Endothelial cell of umbilical vein (primary cell): ENCODE data around the gene UNC50. TPM values are rescaled to one million over a fixed set of nuclear protein-coding genes. Genes with fewer than 3 reads are reported as not detected.

ENCODE experiments used
- BruUV-seq: library from RNA; stranded (reverse); fragments of 400-500 nt; replicated peaks from 2 replicates; lab custom pipeline; 2021; lab: Mats Ljungman, UMichigan
- CTCF ChIA-PET: fragments of 300-600, 350-600 bp; sonication (Branson Sonifier 250); formaldehyde crosslinking; loops from one replicate; lab custom pipeline; 2021; ENCODE audit warnings: antibody characterized with exemption, inconsistent platforms; lab: Charles Lee
- POLR2A ChIA-PET: fragments of 300-600, 350-600 bp; sonication (Branson Sonifier 250); formaldehyde crosslinking; loops from one replicate; lab custom pipeline; 2021; ENCODE audit warnings: antibody characterized with exemption, inconsistent platforms; lab: Charles Lee
- DNase-seq: peaks from one replicate; pipeline ENCODE4 v3.0.0-alpha.2; 2011; ENCODE audit warnings: low read depth, low spot score
- FAIRE-seq: peaks from 2 replicates; lab custom pipeline; 2011; peaks lifted over from hg19 to GRCh38; lab: Jason Lieb, UNC
- H2AFZ ChIP-seq: 2 replicates; pipeline ENCODE4 v1.6.0; 2012; ENCODE audit warnings: low read depth, low read length, control low read depth, inconsistent platforms
- H3K27ac ChIP-seq: 2 replicates; pipeline ENCODE4 v1.5.1; 2011; ENCODE audit warnings: low read depth, mild to moderate bottlenecking, control low read depth, low read length, moderate library complexity; ENCODE audit not compliant: insufficient read depth
- H3K27me3 ChIP-seq, 2 experiments: 2 replicates each; pipeline versions ENCODE4 v1.6.0 to v1.6.1; 2011; ENCODE audit warnings: low read length in 2 of 2, mixed read lengths in 1 of 2; ENCODE audit not compliant: control insufficient read depth in 2 of 2, insufficient read depth in 2 of 2
- H3K36me3 ChIP-seq, 2 experiments: 2 replicates in 1 of 2; 3 replicates in 1 of 2; pipeline ENCODE4 v1.5.1; 2011; ENCODE audit warnings: low read length in 2 of 2, mild to moderate bottlenecking in 1 of 2, moderate library complexity in 1 of 2; ENCODE audit not compliant: control insufficient read depth in 2 of 2, insufficient read depth in 2 of 2; ENCODE audit errors: extremely low read depth in 1 of 2
- H3K4me1 ChIP-seq: 3 replicates; pipeline ENCODE4 v1.5.1; 2011; ENCODE audit warnings: mild to moderate bottlenecking, low read length; ENCODE audit not compliant: control insufficient read depth, insufficient read depth; ENCODE audit errors: extremely low read depth
- H3K4me2 ChIP-seq: 2 replicates; pipeline ENCODE4 v1.6.1; 2011; ENCODE audit warnings: low read length, control low read depth, mixed read lengths; ENCODE audit not compliant: insufficient read depth
- H3K4me3 ChIP-seq, 3 experiments: fragments of 200-600 bp in 1 of 3; sonication (generic), shearing (Covaris generic) in 1 of 3; replicated peaks in 1 of 3; 2 replicates each; pipeline ENCODE4 v1.5.1; 2011 to 2016; ENCODE audit warnings: control low read depth in 3 of 3, low read length in 3 of 3, mild to moderate bottlenecking in 2 of 3, inconsistent platforms in 1 of 3, low read depth in 1 of 3, moderate library complexity in 1 of 3; ENCODE audit not compliant: insufficient read depth in 1 of 3
- H3K79me2 ChIP-seq: 2 replicates; pipeline ENCODE4 v1.6.0; 2012; ENCODE audit warnings: low read length, inconsistent platforms; ENCODE audit not compliant: control insufficient read depth, insufficient read depth
- H3K9ac ChIP-seq: replicated peaks from 2 replicates; pipeline ENCODE3; 2011; ENCODE audit warnings: low read length, control low read depth; ENCODE audit not compliant: insufficient read depth; ENCODE audit errors: extremely low read depth
- H3K9me1 ChIP-seq: replicated peaks from 3 replicates; pipeline ENCODE4 v1.6.0; 2011; ENCODE audit warnings: mild to moderate bottlenecking, low read length; ENCODE audit not compliant: control insufficient read depth, insufficient read depth; ENCODE audit errors: extremely low read depth
- H3K9me3 ChIP-seq: replicated peaks from 2 replicates; pipeline ENCODE4 v1.5.1; 2012; ENCODE audit warnings: low read length, inconsistent platforms; ENCODE audit not compliant: control insufficient read depth, insufficient read depth
- H4K20me1 ChIP-seq: replicated peaks from 2 replicates; pipeline ENCODE3; 2011; ENCODE audit warnings: mild to moderate bottlenecking, low read length; ENCODE audit not compliant: control insufficient read depth, insufficient read depth; ENCODE audit errors: extremely low read depth
- FOS ChIP-seq: IDR thresholded peaks from 2 replicates; pipeline ENCODE4 v1.6.1; 2011; ENCODE audit warnings: mild to moderate bottlenecking, low read length, moderate library complexity, borderline replicate concordance; ENCODE audit not compliant: insufficient read depth
- GATA2 ChIP-seq: IDR thresholded peaks from 2 replicates; pipeline ENCODE4 v1.7.0; 2011; ENCODE audit warnings: low read depth, mild to moderate bottlenecking, moderate library complexity, mixed read lengths, low read length; ENCODE audit not compliant: insufficient read length, insufficient read depth
- JUN ChIP-seq: IDR thresholded peaks from 2 replicates; pipeline ENCODE4 v1.6.1; 2011; ENCODE audit warnings: borderline replicate concordance, low read depth; ENCODE audit not compliant: insufficient read length, insufficient read depth
- MYC ChIP-seq: IDR thresholded peaks from one replicate; pipeline ENCODE4 v1.6.1; 2011; ENCODE audit warnings: mild to moderate bottlenecking, low read depth, low read length
- POLR2A ChIP-seq: IDR thresholded peaks from 2 replicates; pipeline ENCODE4 v1.6.1; 2012; ENCODE audit warnings: low read depth, mild to moderate bottlenecking, control low read depth, low read length
- POLR2AphosphoS5 ChIP-seq: IDR thresholded peaks from 2 replicates; pipeline ENCODE4 v1.6.1; 2012; ENCODE audit warnings: low read depth, mild to moderate bottlenecking, control low read depth, low read length, moderate library complexity; ENCODE audit not compliant: insufficient read depth
- dilution Hi-C: fragments of 300-500 bp; cut with MboI; formaldehyde crosslinking; loops from one replicate; pipeline ENCODE4 v1.15.0; 2019; ENCODE audit warnings: low sequenced_read_pairs; ENCODE audit not compliant: extremely low pct_ligation_motif_present
- intact Hi-C: fragments of 100-400 bp; cut with micrococcal nuclease; formaldehyde crosslinking; loops from one replicate; pipeline ENCODE4 v1.10.0; 2022
- polyA plus RNA-seq, 4 experiments: library from polyadenylated mRNA; depleted of rRNA in 3 of 4; stranded (reverse) in 3 of 4; unstranded in 1 of 4; fragments of >200 nt; gene quantifications; 2 replicates each; pipeline versions ENCODE4 v1.2.1 to v1.2.3, GENCODE V29; 2011 to 2012; ENCODE audit warnings: missing spikeins in 1 of 4
- total RNA-seq: library from RNA; stranded (reverse); gene quantifications from 2 replicates; pipeline ENCODE4 v1.2.3, GENCODE V29; 2021
- TF ChIP-seq, protein P1 (sequence below), 2 donors: IDR thresholded peaks; 1 replicate in 1 of 2; 2 replicates in 1 of 2; pipeline ENCODE4 v1.5.1; 2011; ENCODE audit warnings: low read length in 2 of 2, mild to moderate bottlenecking in 2 of 2, moderate library complexity in 2 of 2, control low read depth in 1 of 2, inconsistent platforms in 1 of 2, low read depth in 1 of 2; ENCODE audit not compliant: insufficient read depth in 1 of 2; ENCODE audit errors: extremely low read depth in 1 of 2

UNC50 gene
- total and polyA plus RNA-seq, 2 donors (not counting 3 experiments of a cell fraction or from before 2014, with no cell fraction given), result 33.5 to 56.6 TPM

DNA sequence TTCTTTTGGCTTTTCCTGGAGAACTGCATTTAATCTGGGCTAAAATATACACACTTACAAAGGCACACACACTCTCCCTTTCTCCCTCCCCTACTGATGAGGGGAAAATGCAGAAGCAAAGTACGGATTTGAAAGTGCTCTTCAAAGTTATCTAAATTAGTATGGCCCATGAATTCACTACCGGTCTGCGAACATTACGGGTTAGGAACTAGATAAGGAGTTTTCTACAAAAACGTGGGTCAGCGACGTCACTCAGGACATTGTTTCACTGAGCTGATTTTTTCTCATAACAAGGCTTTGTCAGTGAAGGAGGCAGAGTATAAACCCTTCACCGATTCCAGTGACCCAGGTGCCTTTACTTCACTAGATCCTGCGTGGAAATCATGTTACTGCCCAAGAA lies 47.4 kb upstream of the UNC50 start:
- BruUV-seq, result no TSS peak
- H3K9ac ChIP-seq, result no peak overlapping the region
- no peak for DNase-seq
- ChIA-PET POLR2A (no interaction called here), CTCF (interaction anchor here (0.8 to 2.2 kb wide), 4 partner anchors 8 to 148 kb away, joined by 3 to 22 read pairs (median 7); no protein-coding TSS in a partner anchor)
- H3K27me3 ChIP-seq, result no peaks in the 10 kb centered on the region
- no peak overlapping the region for H3K4me3 ChIP-seq
- H3K79me2 ChIP-seq, result no peaks in the 10 kb centered on the region
- H3K36me3 ChIP-seq, result peaks cover 2 to 21% of the 10 kb centered on the region in 2 experiments
- intact Hi-C loops, result no loop called here
- no peak overlapping the region for H3K4me2 ChIP-seq
- no peaks in the 10 kb centered on the region for H3K9me3 ChIP-seq
- H3K27ac ChIP-seq, result no peak overlapping the region
- no peaks in the 10 kb centered on the region for H3K4me1 ChIP-seq
- dilution Hi-C loops, result no loop called here
- FAIRE-seq, result no peak
- no peaks in the 10 kb centered on the region for H3K9me1 ChIP-seq
- H4K20me1 ChIP-seq, result no peaks in the 10 kb centered on the region
- no peak overlapping the region for H2AFZ ChIP-seq
- TF ChIP-seq POLR2AphosphoS5, result no peak
- TF ChIP-seq JUN, result no peak

- Histone ChIP-seq H3K36me3 (peaks cover 2 to 21% of the 10 kb centered on the region in 2 experiments), H3K79me2 (no peaks in the 10 kb centered on the region), H3K27ac (no peak overlapping the region), H3K4me3 (no peak overlapping the region), H3K9me3 (no peaks in the 10 kb centered on the region), H3K4me1 (no peaks in the 10 kb centered on the region), H3K4me2 (no peak overlapping the region), H3K9me1 (no peaks in the 10 kb centered on the region), H3K9ac (no peak overlapping the region), H4K20me1 (no peaks in the 10 kb centered on the region), H2AFZ (no peak overlapping the region), H3K27me3 (no peaks in the 10 kb centered on the region)
- intact Hi-C loops, result no loop called here
- POLR2A ChIA-PET, result no interaction called here
- CTCF ChIA-PET, result interaction anchor here (0.6 to 2.2 kb wide), 3 partner anchors 12 to 232 kb away, joined by 3 to 9 read pairs (median 4); no protein-coding TSS in a partner anchor
- dilution Hi-C loops, result no loop called here
- DNase-seq (no peak), FAIRE-seq (no peak)
- BruUV-seq, result no TSS peak
- TF ChIP-seq JUN (no peak), FOS (no peak), MYC (no peak), POLR2A (no peak), GATA2 (no peak), POLR2AphosphoS5 (no peak)
- TF ChIP-seq, protein P1, sequence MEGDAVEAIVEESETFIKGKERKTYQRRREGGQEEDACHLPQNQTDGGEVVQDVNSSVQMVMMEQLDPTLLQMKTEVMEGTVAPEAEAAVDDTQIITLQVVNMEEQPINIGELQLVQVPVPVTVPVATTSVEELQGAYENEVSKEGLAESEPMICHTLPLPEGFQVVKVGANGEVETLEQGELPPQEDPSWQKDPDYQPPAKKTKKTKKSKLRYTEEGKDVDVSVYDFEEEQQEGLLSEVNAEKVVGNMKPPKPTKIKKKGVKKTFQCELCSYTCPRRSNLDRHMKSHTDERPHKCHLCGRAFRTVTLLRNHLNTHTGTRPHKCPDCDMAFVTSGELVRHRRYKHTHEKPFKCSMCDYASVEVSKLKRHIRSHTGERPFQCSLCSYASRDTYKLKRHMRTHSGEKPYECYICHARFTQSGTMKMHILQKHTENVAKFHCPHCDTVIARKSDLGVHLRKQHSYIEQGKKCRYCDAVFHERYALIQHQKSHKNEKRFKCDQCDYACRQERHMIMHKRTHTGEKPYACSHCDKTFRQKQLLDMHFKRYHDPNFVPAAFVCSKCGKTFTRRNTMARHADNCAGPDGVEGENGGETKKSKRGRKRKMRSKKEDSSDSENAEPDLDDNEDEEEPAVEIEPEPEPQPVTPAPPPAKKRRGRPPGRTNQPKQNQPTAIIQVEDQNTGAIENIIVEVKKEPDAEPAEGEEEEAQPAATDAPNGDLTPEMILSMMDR (IDR thresholded peaks at IDR 0.05; ENCODE audit: extremely low read depth in 1 of 2, insufficient read depth in 1 of 2, low read depth in 1 of 2, low read length in 2 of 2), result no peak
These were observed 46.3 kb upstream of the UNC50 start for GRCh38 chr2:98561902-98562695.
